HepG2 (cell line): ENCODE measurements around the gene AHCY. TPM values are rescaled to one million over a fixed set of nuclear protein-coding genes. Genes with fewer than 3 reads are reported as not detected.

Experiments used
- AHR ChIP-seq: IDR thresholded peaks from 2 replicates; pipeline ENCODE4 v1.6.1; 2018; ENCODE audit warnings: missing genetic modification reagents, missing compliant biosample characterization
- ATF7 ChIP-seq, 2 experiments: fragments of 450-650 bp in 1 of 2; sonication (generic) in 1 of 2; formaldehyde crosslinking in 1 of 2; IDR thresholded peaks; 2 replicates each; pipeline versions ENCODE4 v1.4.0 to v1.6.1; 2016 to 2020; ENCODE audit warnings: antibody characterized with exemption in 1 of 2, mild to moderate bottlenecking in 1 of 2, missing genetic modification reagents in 1 of 2
- BCL6 ChIP-seq: IDR thresholded peaks from 2 replicates; pipeline ENCODE4 v1.6.1; 2016; ENCODE audit warnings: missing genetic modification reagents, missing compliant biosample characterization
- E2F2 ChIP-seq: sonication (generic); formaldehyde crosslinking; IDR thresholded peaks from 2 replicates; pipeline ENCODE4 v1.4.0; 2020; ENCODE audit warnings: missing genetic modification reagents, borderline replicate concordance
- GABPA ChIP-seq, 2 experiments: IDR thresholded peaks; 2 replicates each; pipeline ENCODE4 v1.6.1; 2011 to 2016; ENCODE audit warnings: low read depth in 2 of 2, low read length in 1 of 2, missing biosample characterization in 1 of 2, missing genetic modification characterization in 1 of 2
- GZF1 ChIP-seq: sonication (generic); formaldehyde crosslinking; IDR thresholded peaks from 2 replicates; pipeline ENCODE4 v1.5.1; 2020; ENCODE audit warnings: mild to moderate bottlenecking, missing genetic modification reagents
- HOMEZ ChIP-seq: IDR thresholded peaks from 2 replicates; pipeline ENCODE4 v1.6.1; 2016; ENCODE audit warnings: low read depth
- IRX3 ChIP-seq: sonication (generic); formaldehyde crosslinking; IDR thresholded peaks from 2 replicates; pipeline ENCODE4 v1.8.1; 2023; ENCODE audit warnings: mild to moderate bottlenecking, low read depth, missing genetic modification reagents, borderline replicate concordance
- LBX2 ChIP-seq: sonication (generic); formaldehyde crosslinking; IDR thresholded peaks from 2 replicates; pipeline ENCODE4 v1.5.0; 2020; ENCODE audit warnings: missing genetic modification reagents, mild to moderate bottlenecking, borderline replicate concordance
- PATZ1 ChIP-seq: sonication (generic); formaldehyde crosslinking; IDR thresholded peaks from 2 replicates; pipeline ENCODE4 v1.4.0; 2020; ENCODE audit warnings: missing genetic modification reagents
- ZNF143 ChIP-seq: sonication (generic); formaldehyde crosslinking; IDR thresholded peaks from 2 replicates; pipeline ENCODE4 v1.4.0; 2020; ENCODE audit warnings: missing genetic modification reagents
- ZNF407 ChIP-seq: sonication (generic); formaldehyde crosslinking; IDR thresholded peaks from one replicate; pipeline ENCODE4 v1.5.1; 2020; ENCODE audit warnings: mild to moderate bottlenecking, missing genetic modification reagents; ENCODE audit errors: not compliant biosample characterization
- ZNF746 ChIP-seq: sonication (generic); formaldehyde crosslinking; IDR thresholded peaks from 2 replicates; pipeline ENCODE4 v1.8.0; 2022; ENCODE audit warnings: mild to moderate bottlenecking, missing genetic modification reagents
- ZNF781 ChIP-seq: sonication (generic); formaldehyde crosslinking; IDR thresholded peaks from 2 replicates; pipeline ENCODE4 v1.5.1; 2020; ENCODE audit warnings: borderline replicate concordance, mild to moderate bottlenecking, missing genetic modification reagents; ENCODE audit errors: not compliant biosample characterization
- ZNF788 ChIP-seq: sonication (generic); formaldehyde crosslinking; IDR thresholded peaks from 2 replicates; pipeline ENCODE4 v1.5.0; 2020; ENCODE audit warnings: mild to moderate bottlenecking, missing genetic modification reagents, borderline replicate concordance
- polyA plus RNA-seq, 8 experiments: library from polyadenylated mRNA; depleted of rRNA in 3 of 8; stranded (reverse) in 7 of 8; unstranded in 1 of 8; fragments of >200 nt; fragmentation: Illumina TruSeq in 4 of 8; extraction: Trizol in 4 of 8; gene quantifications; 2 replicates each; pipeline versions ENCODE4 v1.2.1 to v1.2.3, GENCODE V29; 2011 to 2016; ENCODE audit warnings: low read depth in 4 of 8, missing spikeins in 1 of 8, mixed read lengths in 1 of 8; ENCODE audit not compliant: insufficient read depth in 1 of 8
- total RNA-seq, 5 experiments: library from RNA; depleted of rRNA; stranded (reverse); fragments of >200 nt; fragmentation: Illumina TruSeq; extraction: Trizol; gene quantifications; 2 replicates each; pipeline ENCODE4 v1.2.3, GENCODE V29; 2016; ENCODE audit warnings: low read depth in 1 of 5

AHCY gene
- total and polyA plus RNA-seq, 2 of the 13 experiments (the other 11 are each of a cell fraction or from before 2014, with no cell fraction given) = 407 to 419 TPM

- peak; percentile 50; the same call in 1 of the 2 replicates for TF ChIP-seq HOMEZ (CRISPR knock-in tag)
- TF ChIP-seq GABPA (IDR thresholded peaks at IDR 0.05; ENCODE audit: low read depth, low read length) = no peak
- no peak for TF ChIP-seq GABPA (CRISPR knock-in tag; IDR thresholded peaks at IDR 0.05; ENCODE audit: low read depth)
- TF ChIP-seq ZNF746 (CRISPR knock-in tag) = no peak; the same call in 1 of the 2 replicates
- TF ChIP-seq ZNF407 (CRISPR knock-in tag) = no peak
- no peak for TF ChIP-seq IRX3 (CRISPR knock-in tag)
- TF ChIP-seq ATF7 (IDR thresholded peaks at IDR 0.05) = no peak
- no peak for TF ChIP-seq ATF7 (CRISPR knock-in tag; IDR thresholded peaks at IDR 0.05)
- 0 out of 2 replicates have a peak, but pooled peaks have one; percentile 32 for TF ChIP-seq PATZ1 (CRISPR knock-in tag)
- TF ChIP-seq AHR (CRISPR knock-in tag) = no peak
- TF ChIP-seq LBX2 (CRISPR knock-in tag) = no peak
- peak; percentile 67 for TF ChIP-seq ZNF781 (CRISPR knock-in tag)
- TF ChIP-seq E2F2 (CRISPR knock-in tag) = no peak
- TF ChIP-seq ZNF788 (CRISPR knock-in tag) = no peak
- peak; percentile 7; the same call in 1 of the 2 replicates for TF ChIP-seq BCL6 (CRISPR knock-in tag)
- TF ChIP-seq GZF1 (CRISPR knock-in tag) = 0 out of 2 replicates have a peak, but pooled peaks have one; percentile 26
- TF ChIP-seq ZNF143 (CRISPR knock-in tag) = no peak
Measured at GRCh38 chr20:34300256-34300806, 2.8 kb downstream of the AHCY start (continued).
